DND-41 (cell line): ENCODE measurements around the gene KCNH2.

Experiments used
- ATAC-seq: fragments of 200-7000 bp; cut with Tn5 transposase; 3 replicates; pipeline ENCODE4 v1.9.1; 2021; ENCODE audit warnings: low read depth; ENCODE audit not compliant: insufficient read depth
- DNase-seq: peaks from one replicate; pipeline ENCODE4 v3.0.0-alpha.2; 2020
- H2AFZ ChIP-seq: 2 replicates; pipeline ENCODE4 v1.6.0; 2012; ENCODE audit warnings: low read depth, low read length
- H3K27ac ChIP-seq: 2 replicates; pipeline ENCODE4 v1.5.1; 2012; ENCODE audit warnings: low read length, inconsistent platforms
- H3K27me3 ChIP-seq: fragments of 200-600 bp; sonication (generic); 2 replicates; pipeline ENCODE4 v1.6.0; 2012; ENCODE audit warnings: low read length, mild to moderate bottlenecking, inconsistent platforms; ENCODE audit not compliant: insufficient read depth, poor library complexity
- H3K36me3 ChIP-seq: 2 replicates; pipeline ENCODE4 v1.5.1; 2012; ENCODE audit warnings: low read length, inconsistent platforms; ENCODE audit not compliant: insufficient read depth
- H3K4me1 ChIP-seq: 2 replicates; pipeline ENCODE4 v1.5.1; 2012; ENCODE audit warnings: mild to moderate bottlenecking, low read length; ENCODE audit not compliant: insufficient read depth
- H3K4me2 ChIP-seq: 2 replicates; pipeline ENCODE4 v1.6.0; 2012; ENCODE audit warnings: mild to moderate bottlenecking, moderate library complexity, low read length, inconsistent platforms; ENCODE audit not compliant: insufficient read depth
- H3K4me3 ChIP-seq, 2 experiments: fragments of 200-600 bp in 1 of 2; shearing (Covaris generic) in 1 of 2; 2 replicates each; pipeline ENCODE4 v1.5.1; 2012 to 2016; ENCODE audit warnings: inconsistent platforms in 2 of 2, low read length in 2 of 2, mild to moderate bottlenecking in 2 of 2, low read depth in 1 of 2, moderate library complexity in 1 of 2
- H3K79me2 ChIP-seq: 2 replicates; pipeline ENCODE4 v1.6.0; 2012; ENCODE audit warnings: low read length, inconsistent platforms; ENCODE audit not compliant: insufficient read depth
- H3K9ac ChIP-seq: 2 replicates; pipeline ENCODE4 v1.6.0; 2012; ENCODE audit warnings: low read depth, mild to moderate bottlenecking, inconsistent platforms, low read length, moderate library complexity
- H3K9me3 ChIP-seq: 2 replicates; pipeline ENCODE4 v1.5.1; 2012; ENCODE audit warnings: low read length, moderate library complexity, mild to moderate bottlenecking, inconsistent platforms; ENCODE audit not compliant: insufficient read depth, severe bottlenecking
- H4K20me1 ChIP-seq: 2 replicates; pipeline ENCODE4 v1.6.0; 2012; ENCODE audit warnings: low read length; ENCODE audit not compliant: insufficient read depth
- CTCF ChIP-seq: IDR thresholded peaks from 2 replicates; pipeline ENCODE4 v1.5.1; 2012; ENCODE audit warnings: borderline replicate concordance, low read length, moderate library complexity, mild to moderate bottlenecking; ENCODE audit not compliant: poor library complexity, severe bottlenecking; ENCODE audit errors: extremely low read depth
- EZH2 ChIP-seq: IDR thresholded peaks from 3 replicates; pipeline ENCODE4 v1.6.1; 2012; ENCODE audit warnings: borderline replicate concordance, low read depth, mild to moderate bottlenecking, moderate library complexity, low read length, inconsistent platforms; ENCODE audit not compliant: severe bottlenecking

Gene KCNH2

GRCh38 chr7:150958597-150958996 lies 19.5 kb downstream of the KCNH2 start:
- no peak overlapping the region for H2AFZ ChIP-seq
- no peak overlapping the region for H3K4me2 ChIP-seq
- no peak overlapping the region for H3K9ac ChIP-seq
- DNase-seq (no peak), ATAC-seq (no peak)
- H3K27me3 ChIP-seq: no peaks in the 10 kb centered on the region
- no peaks in the 10 kb centered on the region for H3K36me3 ChIP-seq
- no peak overlapping the region for H3K27ac ChIP-seq
- H3K4me3 ChIP-seq: no peak overlapping the region
- H3K4me1 ChIP-seq: no peaks in the 10 kb centered on the region
- TF ChIP-seq EZH2 (no peak), CTCF (no peak)
- peaks cover 9% of the 10 kb centered on the region; the same call in 1 of the 2 replicates for H4K20me1 ChIP-seq
- H3K9me3 ChIP-seq: no peaks in the 10 kb centered on the region
- H3K79me2 ChIP-seq: no peaks in the 10 kb centered on the region

DNA sequence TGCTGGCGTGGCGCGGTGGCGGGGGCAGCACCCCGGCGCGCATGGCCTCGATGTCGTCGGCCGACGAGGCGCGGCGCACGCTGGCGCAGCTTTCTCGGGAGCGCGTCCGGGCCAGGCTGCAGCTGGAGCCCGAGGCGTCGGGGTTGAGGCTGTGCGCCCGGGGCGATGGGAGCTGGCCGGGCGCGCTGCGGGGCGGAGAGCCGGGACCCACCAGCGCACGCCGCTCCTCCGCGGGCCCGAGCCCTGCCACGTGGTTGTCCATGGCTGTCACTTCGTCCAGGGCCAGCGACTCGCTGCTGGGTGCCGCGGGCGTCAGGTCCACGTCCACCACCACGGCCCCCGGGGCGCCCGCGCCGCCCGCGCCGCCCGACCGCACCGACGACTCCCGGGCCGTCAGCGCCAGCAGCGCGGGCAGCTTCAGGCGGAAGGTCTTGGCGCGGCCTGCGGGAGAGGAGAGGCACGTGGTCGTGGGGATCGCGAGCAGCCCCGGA lies 20.0 kb downstream of the KCNH2 start:
- ATAC-seq (no peak), DNase-seq (no peak)
- H2AFZ ChIP-seq: no peak overlapping the region
- H3K79me2 ChIP-seq: no peaks in the 10 kb centered on the region
- H3K27me3 ChIP-seq: no peaks in the 10 kb centered on the region
- no peaks in the 10 kb centered on the region for H3K9me3 ChIP-seq
- no peak overlapping the region for H3K4me2 ChIP-seq
- H3K4me3 ChIP-seq: no peak overlapping the region
- H3K36me3 ChIP-seq: no peaks in the 10 kb centered on the region
- H4K20me1 ChIP-seq: peaks cover 9% of the 10 kb centered on the region; the same call in 1 of the 2 replicates
- no peak for TF ChIP-seq EZH2
- no peak for TF ChIP-seq CTCF
- no peak overlapping the region for H3K27ac ChIP-seq
- H3K9ac ChIP-seq: no peak overlapping the region
- no peaks in the 10 kb centered on the region for H3K4me1 ChIP-seq

GRCh38 chr7:150957133-150958020 lies 20.7 kb downstream of the KCNH2 start:
- TF ChIP-seq EZH2: no peak
- Histone ChIP-seq H3K9me3 (no peaks in the 10 kb centered on the region), H3K9ac (no peak overlapping the region), H3K4me1 (no peaks in the 10 kb centered on the region), H3K79me2 (no peaks in the 10 kb centered on the region), H3K36me3 (no peaks in the 10 kb centered on the region), H3K27me3 (no peaks in the 10 kb centered on the region), H3K27ac (no peak overlapping the region), H4K20me1 (peaks cover 9% of the 10 kb centered on the region; the same call in 1 of the 2 replicates), H3K4me2 (no peak overlapping the region), H3K4me3 (no peak overlapping the region), H2AFZ (no peak overlapping the region)
- no peak for ATAC-seq
- no peak for DNase-seq

DNA sequence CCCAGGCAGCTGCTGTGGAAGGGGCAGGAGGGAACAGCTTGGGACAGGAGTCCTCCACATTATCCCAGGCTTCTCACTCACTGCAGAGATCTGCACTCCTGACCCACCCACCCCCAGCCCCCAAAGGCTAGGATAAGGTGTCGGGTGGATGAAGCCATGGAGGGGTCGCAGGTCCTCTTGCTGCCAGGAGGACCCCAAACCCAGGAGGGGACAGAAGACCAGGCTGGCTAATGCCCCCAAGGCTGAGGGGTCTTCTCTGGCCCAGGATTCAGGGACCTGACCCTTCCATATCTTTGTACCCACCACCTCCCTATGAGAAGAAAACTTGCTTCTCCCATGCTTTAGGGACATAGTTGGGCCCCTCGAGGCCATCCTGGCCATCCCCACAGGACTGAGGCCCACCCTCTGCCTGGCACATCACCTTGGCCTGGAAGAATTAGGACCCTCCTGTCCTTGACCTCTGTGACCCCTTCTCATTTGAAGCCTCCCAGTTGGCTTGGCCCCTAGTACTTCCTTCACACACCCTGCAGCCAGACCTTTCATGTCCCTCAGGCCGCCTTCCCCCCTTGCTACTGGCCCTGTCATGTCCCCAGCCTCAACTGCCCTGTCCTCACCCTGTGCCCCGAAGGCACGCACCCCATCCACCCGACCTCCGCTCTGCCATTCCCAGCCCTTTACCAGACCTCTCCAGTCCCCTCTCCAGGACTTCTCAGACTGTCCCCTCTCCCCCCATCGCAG lies 21.6 kb downstream of the KCNH2 start:
- no peaks in the 10 kb centered on the region for H3K27me3 ChIP-seq
- TF ChIP-seq EZH2 (no peak), CTCF (no peak)
- DNase-seq (no peak), ATAC-seq (no peak)
- peaks cover 7% of the 10 kb centered on the region; the same call in 1 of the 2 replicates for H4K20me1 ChIP-seq
- no peak overlapping the region for H3K9ac ChIP-seq
- H3K36me3 ChIP-seq: no peaks in the 10 kb centered on the region
- no peaks in the 10 kb centered on the region for H3K79me2 ChIP-seq
- no peak overlapping the region for H3K27ac ChIP-seq
- H3K4me3 ChIP-seq: no peak overlapping the region
- H3K9me3 ChIP-seq: no peaks in the 10 kb centered on the region
- H3K4me2 ChIP-seq: no peak overlapping the region
- no peaks in the 10 kb centered on the region for H3K4me1 ChIP-seq
- no peak overlapping the region for H2AFZ ChIP-seq
